HG03025 (cell line): ENCODE data around the gene MRPS17.

Source experiments
- ATAC-seq: cut with Tn5 transposase; IDR thresholded peaks from one replicate; pipeline ENCODE4 v1.9.1; 2021; ENCODE audit warnings: mild to moderate bottlenecking, moderate library complexity; ENCODE audit not compliant: unreplicated experiment, low FRiP score

The MRPS17 gene

GRCh38 chr7:55970561-55970960 lies 18.9 kb downstream of the MRPS17 start:
- no peak for ATAC-seq

GRCh38 chr7:55970978-55971377 lies 19.3 kb downstream of the MRPS17 start:
- no peak for ATAC-seq

GRCh38 chr7:55973747-55974250 lies 22.1 kb downstream of the MRPS17 start:
- ATAC-seq: no peak

DNA sequence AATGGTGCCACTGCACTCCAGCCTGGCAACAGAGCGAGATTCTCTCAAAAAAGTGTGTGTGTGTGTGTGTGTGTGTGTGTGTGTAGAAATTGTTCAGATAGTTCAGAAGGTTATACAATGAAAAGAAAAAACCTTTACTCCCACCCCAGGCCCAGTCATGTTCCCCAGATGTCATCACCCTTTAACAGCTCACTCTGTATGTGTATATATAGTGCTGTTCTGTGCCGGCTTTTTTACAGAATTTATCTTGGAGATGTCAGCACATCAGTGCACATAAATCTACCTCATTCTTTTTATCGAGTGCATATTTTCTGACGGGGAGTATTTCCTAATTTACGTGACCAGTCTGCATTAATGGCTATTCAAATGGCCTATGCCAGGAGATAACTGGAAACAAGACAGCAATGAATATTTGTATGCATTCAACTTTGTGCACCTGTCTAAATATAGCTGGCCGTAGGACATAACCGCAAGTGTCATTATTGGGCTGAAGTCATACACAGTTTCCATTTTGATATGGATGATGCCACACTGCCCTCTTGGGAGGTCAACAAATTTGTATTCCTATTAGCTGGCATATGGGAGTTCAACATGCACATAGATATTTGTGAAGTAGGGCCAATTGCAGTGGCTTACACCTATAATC lies 24.4 kb downstream of the MRPS17 start:
- ATAC-seq: no peak

DNA sequence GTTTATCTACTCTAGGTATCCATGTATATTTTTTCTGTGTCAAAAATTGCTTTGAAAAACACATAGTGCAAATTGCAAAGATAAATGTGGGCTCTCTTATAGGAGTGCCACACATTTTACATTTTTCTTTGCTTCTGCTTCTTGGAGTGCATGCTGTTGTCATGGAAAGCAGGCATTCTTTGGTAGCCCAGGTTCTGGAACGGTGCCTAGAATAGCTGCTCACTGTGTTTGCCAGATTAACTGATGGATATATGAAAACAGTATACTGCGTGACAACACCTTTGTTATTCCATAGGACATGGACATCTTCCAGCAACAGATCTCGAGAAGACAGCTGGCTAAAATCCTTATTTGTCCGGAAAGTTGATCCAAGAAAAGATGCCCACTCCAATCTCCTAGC lies 26.2 kb downstream of the MRPS17 start:
- ATAC-seq: no peak

DNA sequence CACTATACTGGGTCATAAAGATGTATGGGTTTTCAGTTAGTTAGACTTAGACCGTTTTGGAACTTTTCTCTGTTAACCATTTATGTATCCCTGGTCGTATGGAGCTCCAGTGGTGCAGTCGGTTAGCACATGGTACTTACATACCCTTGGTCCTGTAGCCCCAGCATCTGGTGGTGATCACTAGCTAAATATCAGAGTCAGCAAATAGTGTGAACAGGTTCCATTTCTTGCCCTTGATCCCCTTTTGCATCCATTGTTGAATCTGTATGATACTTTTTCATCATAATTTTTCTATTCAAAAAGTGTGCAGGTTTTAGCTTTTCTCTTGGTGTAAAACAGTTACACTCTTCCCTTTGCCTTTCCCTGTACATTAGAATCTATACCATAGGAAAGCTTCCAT lies 28.6 kb downstream of the MRPS17 start:
- ATAC-seq: no peak

DNA sequence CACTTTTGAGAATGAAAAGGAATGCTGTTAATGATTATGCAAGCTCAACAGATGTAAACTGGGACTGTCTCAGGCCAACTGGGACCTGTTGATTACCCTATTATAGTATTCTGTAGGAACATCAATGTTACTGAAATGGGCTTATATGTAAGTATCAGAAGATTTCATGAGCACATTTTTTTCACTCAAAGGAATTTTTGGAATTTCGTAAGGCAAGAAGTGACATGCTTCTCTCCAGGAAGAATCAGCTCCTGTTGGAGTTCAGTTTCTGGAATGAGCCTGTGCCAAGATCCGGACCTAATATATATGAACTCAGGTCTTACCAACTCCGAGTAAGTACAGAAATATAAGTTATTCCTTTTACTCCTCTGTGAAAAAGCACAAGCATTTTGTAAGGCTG lies 31.9 kb downstream of the MRPS17 start:
- no peak for ATAC-seq

DNA sequence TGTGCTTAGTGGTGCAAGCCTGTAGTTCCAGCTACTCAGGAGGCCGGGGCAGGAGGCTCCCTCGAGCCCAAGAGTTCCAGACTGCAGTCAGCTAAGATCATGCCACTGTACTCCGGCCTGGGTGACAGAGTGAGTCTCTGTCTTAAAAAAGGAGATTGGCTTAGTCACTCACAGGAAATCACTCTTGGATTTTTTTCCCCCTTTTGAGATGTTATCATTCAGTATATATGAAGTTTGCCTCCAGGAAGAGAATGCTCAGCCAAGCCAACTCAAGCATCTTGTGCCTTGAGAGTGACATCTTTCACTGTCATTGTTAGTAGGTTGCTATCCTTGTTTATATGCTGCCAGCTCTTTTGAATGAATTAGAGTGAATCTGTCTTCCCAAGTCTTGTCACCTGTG lies 40.7 kb downstream of the MRPS17 start:
- ATAC-seq: no peak

- ATAC-seq: no peak
Observed at GRCh38 chr7:55996856-55997500, 45.3 kb downstream of the MRPS17 start.

GRCh38 chr7:56003749-56004148 lies 52.1 kb downstream of the MRPS17 start:
- ATAC-seq: no peak
